ENCODE results near the gene PDZD7. TPM values are rescaled to one million over a fixed set of nuclear protein-coding genes. Genes with fewer than 3 reads are reported as not detected.

PDZD7 gene
- total RNA-seq, 1 experiment from 2014 or later = 6.1 TPM

DNA sequence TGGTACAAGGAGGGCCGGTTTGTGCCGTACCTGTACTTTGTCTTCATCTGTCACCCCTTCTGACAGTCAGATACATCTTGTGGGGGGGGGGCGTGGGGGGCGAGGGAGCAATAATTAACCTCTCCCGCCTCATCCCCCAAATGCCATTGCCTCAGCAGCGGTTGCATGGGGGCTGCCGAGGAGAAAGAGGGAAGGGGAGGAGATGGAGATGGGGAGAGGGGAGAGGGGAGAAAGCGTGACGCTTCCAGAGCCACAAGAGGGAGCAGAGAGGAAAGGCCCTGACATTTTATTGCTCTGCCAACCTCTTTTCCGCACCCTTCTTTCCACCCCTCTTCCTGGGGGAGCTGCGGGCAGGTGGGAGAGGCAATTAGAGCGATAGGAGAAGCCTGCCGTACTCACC is 42.7 kb upstream of the PDZD7 start:
- POLR2A ChIA-PET = no interaction called here
- Histone ChIP-seq H3K4me2 (ENCODE audit: low read length) (no peak overlapping the region), H3K4me3 (replicated peaks in 1 of 2; ENCODE audit: low read depth in 1 of 2, low read length in 2 of 2) (no peak overlapping the region), H3K9me3 (ENCODE audit: control insufficient read depth in 1 of 2, insufficient read depth in 1 of 2, low read depth in 1 of 2, low read length in 2 of 2) (no peaks in the 10 kb centered on the region), H3K27ac (ENCODE audit: low read depth, low read length) (no peak overlapping the region), H3K79me2 (ENCODE audit: insufficient read depth, low read length) (no peaks in the 10 kb centered on the region), H3K27me3 (ENCODE audit: insufficient read depth, low read length) (peaks cover 12% of the 10 kb centered on the region), H2AFZ (ENCODE audit: low read depth, low read length, poor library complexity, severe bottlenecking) (no peak overlapping the region), H3K4me1 (ENCODE audit: control insufficient read depth in 1 of 2, insufficient read depth in 2 of 2, low read length in 2 of 2) (peaks cover 4 to 27% of the 10 kb centered on the region in 2 experiments), H3K36me3 (ENCODE audit: control insufficient read depth in 1 of 2, insufficient read depth in 2 of 2, low read length in 2 of 2) (no peaks in the 10 kb centered on the region), H4K20me1 (ENCODE audit: insufficient read depth) (no peaks in the 10 kb centered on the region), H3K9ac (ENCODE audit: low read length) (no peak overlapping the region), H3K9me2 (ENCODE audit: insufficient read depth) (no peaks in the 10 kb centered on the region)
- CTCF ChIA-PET = interaction anchor here (2.0 to 3.5 kb wide), 4 partner anchors 13 to 69 kb away, joined by 9 to 27 read pairs (median 10); partner anchors contain the start of gene KAZALD1
- DNase-seq (ENCODE audit: low read depth, low spot score) (no peak), ATAC-seq (no peak)
- RAD21 ChIA-PET (ENCODE audit: low non-redundant PET in 1 of 2, low total read pairs in 2 of 2, uncharacterized antibody in 2 of 2, unreplicated experiment in 2 of 2) = no interaction called here
- TF ChIP-seq, protein P1, sequence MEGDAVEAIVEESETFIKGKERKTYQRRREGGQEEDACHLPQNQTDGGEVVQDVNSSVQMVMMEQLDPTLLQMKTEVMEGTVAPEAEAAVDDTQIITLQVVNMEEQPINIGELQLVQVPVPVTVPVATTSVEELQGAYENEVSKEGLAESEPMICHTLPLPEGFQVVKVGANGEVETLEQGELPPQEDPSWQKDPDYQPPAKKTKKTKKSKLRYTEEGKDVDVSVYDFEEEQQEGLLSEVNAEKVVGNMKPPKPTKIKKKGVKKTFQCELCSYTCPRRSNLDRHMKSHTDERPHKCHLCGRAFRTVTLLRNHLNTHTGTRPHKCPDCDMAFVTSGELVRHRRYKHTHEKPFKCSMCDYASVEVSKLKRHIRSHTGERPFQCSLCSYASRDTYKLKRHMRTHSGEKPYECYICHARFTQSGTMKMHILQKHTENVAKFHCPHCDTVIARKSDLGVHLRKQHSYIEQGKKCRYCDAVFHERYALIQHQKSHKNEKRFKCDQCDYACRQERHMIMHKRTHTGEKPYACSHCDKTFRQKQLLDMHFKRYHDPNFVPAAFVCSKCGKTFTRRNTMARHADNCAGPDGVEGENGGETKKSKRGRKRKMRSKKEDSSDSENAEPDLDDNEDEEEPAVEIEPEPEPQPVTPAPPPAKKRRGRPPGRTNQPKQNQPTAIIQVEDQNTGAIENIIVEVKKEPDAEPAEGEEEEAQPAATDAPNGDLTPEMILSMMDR (IDR thresholded peaks at IDR 0.05 in 2 of 3, conservative IDR thresholded peaks at IDR 0.05 in 1 of 3; ENCODE audit: borderline replicate concordance in 1 of 3, insufficient read depth in 1 of 3, low read depth in 2 of 3, low read length in 2 of 3) = peak in 1 of 3 experiments; percentile 14; a peak in 1 of 6 replicates
- TF ChIP-seq SP1 (IDR thresholded peaks at IDR 0.05; ENCODE audit: low read depth) = no peak
- TF ChIP-seq YY1 (IDR thresholded peaks at IDR 0.05; ENCODE audit: extremely low read depth, insufficient replicate concordance, low read depth, low read length) = no peak
- TF ChIP-seq, protein P2, sequence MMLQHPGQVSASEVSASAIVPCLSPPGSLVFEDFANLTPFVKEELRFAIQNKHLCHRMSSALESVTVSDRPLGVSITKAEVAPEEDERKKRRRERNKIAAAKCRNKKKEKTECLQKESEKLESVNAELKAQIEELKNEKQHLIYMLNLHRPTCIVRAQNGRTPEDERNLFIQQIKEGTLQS (IDR thresholded peaks at IDR 0.05) = no peak
- no peak for TF ChIP-seq ZNF274 (IDR thresholded peaks at IDR 0.05; ENCODE audit: low read depth, low read length)
- TF ChIP-seq POLR2AphosphoS5 (IDR thresholded peaks at IDR 0.05; ENCODE audit: low read depth, low read length) = no peak
- no peak for TF ChIP-seq ZBTB33 (IDR thresholded peaks at IDR 0.05; ENCODE audit: extremely low read depth, insufficient replicate concordance, low read length)
- TF ChIP-seq FOSL1 (IDR thresholded peaks at IDR 0.05; ENCODE audit: low read depth) = no peak
- no TSS peak for BruUV-seq (replicated peaks)
- intact Hi-C loops (cut with micrococcal nuclease) = no loop called here
